Activated T-helper 1 cell treated with anti-CD3 and anti-CD28 coated beads, Interleukin-12 subunit alpha, Interleukin-12 subunit beta, Interleukin-2, Interleukin-4 antibody, amounts not matched to agents 30 ng/mL and 10 ng/mL and 1 ng/mL, durations not matched to agents 14 hours and 24 hours and 36 hours (primary cell): ENCODE measurements around the gene PMIS2. TPM values are rescaled to one million over a fixed set of nuclear protein-coding genes. Genes with fewer than 3 reads are reported as not detected.

Experiments used
- DNase-seq: peaks from one replicate; pipeline ENCODE4 v3.0.0; 2021; ENCODE audit warnings: low spot score
- H3K27ac Mint-ChIP-seq: one replicate; pipeline ENCODE4 v1.8.0; 2021; ENCODE audit warnings: mild to moderate bottlenecking, mixed read lengths
- H3K27me3 Mint-ChIP-seq: one replicate; pipeline ENCODE4 v1.8.0; 2022; ENCODE audit warnings: mild to moderate bottlenecking, moderate library complexity, mixed read lengths; ENCODE audit not compliant: insufficient read depth
- H3K36me3 Mint-ChIP-seq: one replicate; pipeline ENCODE4 v1.8.0; 2021; ENCODE audit warnings: low read depth, mixed read lengths
- H3K4me1 Mint-ChIP-seq: one replicate; pipeline ENCODE4 v1.8.0; 2021; ENCODE audit warnings: low read depth, mixed read lengths
- H3K4me3 Mint-ChIP-seq: one replicate; pipeline ENCODE4 v1.8.0; 2021; ENCODE audit warnings: mild to moderate bottlenecking, moderate library complexity, mixed read lengths
- H3K9me3 Mint-ChIP-seq: one replicate; pipeline ENCODE4 v1.8.0; 2021; ENCODE audit warnings: mixed read lengths
- intact Hi-C: fragments of 100-400 bp; cut with micrococcal nuclease; formaldehyde crosslinking; loops from one replicate; pipeline ENCODE4 v1.15.1; 2024
- total RNA-seq: library from RNA; stranded (reverse); gene quantifications from 2 replicates; pipeline ENCODE4 v1.2.3, GENCODE V29; 2022

The PMIS2 gene
- not detected in 2 replicates for total RNA-seq

DNA sequence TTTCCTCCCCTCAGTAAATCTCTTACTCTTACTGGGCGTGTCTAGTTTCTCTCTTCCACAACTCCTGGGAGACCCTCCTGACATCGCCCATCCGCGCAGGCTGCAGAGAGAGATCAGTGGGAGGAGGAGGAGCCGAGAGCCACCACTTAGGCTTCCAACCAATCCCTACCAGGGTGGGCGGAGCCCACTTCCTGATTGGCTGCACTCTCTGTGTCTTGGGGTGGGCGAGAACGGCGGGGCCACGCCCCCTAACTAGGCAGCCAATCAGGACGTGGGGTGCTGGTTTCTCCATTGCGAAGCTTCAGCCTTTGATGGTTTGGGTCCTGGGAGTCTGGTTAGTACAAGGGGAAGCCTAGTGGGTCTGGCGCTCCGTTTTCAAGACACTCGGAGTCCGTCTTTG, at the start of gene PMIS2:
TSS of gene PMIS2 (plus strand) at position 326 of the 400 bp plus-strand sequence. CDS start 87 bp downstream, outside the sequence.
- intact Hi-C loops: no loop called here
- no peak for DNase-seq
- Mint-ChIP-seq H3K27me3 (peaks cover 10% of the 10 kb centered on the region), H3K27ac (no peak within 1 kb of the TSS), H3K4me3 (no peak within 1 kb of the TSS), H3K4me1 (no peaks in the 10 kb centered on the region), H3K36me3 (no peaks in the 10 kb centered on the region), H3K9me3 (no peaks in the 10 kb centered on the region)

- intact Hi-C loops: no loop called here
- peaks cover 5% of the 10 kb centered on the region for H3K36me3 Mint-ChIP-seq
- H3K4me1 Mint-ChIP-seq: peaks cover 3% of the 10 kb centered on the region
- H3K4me3 Mint-ChIP-seq: no peak overlapping the region
- H3K27me3 Mint-ChIP-seq: peaks cover 3% of the 10 kb centered on the region
- DNase-seq: no peak
- no peaks in the 10 kb centered on the region for H3K9me3 Mint-ChIP-seq
- H3K27ac Mint-ChIP-seq: no peak overlapping the region
Observed at GRCh38 chr19:35539314-35539713, 46.7 kb upstream of the PMIS2 start.

- H3K4me1 Mint-ChIP-seq: peaks cover 8% of the 10 kb centered on the region
- no peak for DNase-seq
- H3K9me3 Mint-ChIP-seq: no peaks in the 10 kb centered on the region
- intact Hi-C loops: no loop called here
- H3K27ac Mint-ChIP-seq: no peak overlapping the region
- peaks cover 2% of the 10 kb centered on the region for H3K27me3 Mint-ChIP-seq
- H3K4me3 Mint-ChIP-seq: no peak overlapping the region
- peaks cover 5% of the 10 kb centered on the region for H3K36me3 Mint-ChIP-seq
Observed at GRCh38 chr19:35539850-35540249, 46.1 kb upstream of the PMIS2 start.

DNA sequence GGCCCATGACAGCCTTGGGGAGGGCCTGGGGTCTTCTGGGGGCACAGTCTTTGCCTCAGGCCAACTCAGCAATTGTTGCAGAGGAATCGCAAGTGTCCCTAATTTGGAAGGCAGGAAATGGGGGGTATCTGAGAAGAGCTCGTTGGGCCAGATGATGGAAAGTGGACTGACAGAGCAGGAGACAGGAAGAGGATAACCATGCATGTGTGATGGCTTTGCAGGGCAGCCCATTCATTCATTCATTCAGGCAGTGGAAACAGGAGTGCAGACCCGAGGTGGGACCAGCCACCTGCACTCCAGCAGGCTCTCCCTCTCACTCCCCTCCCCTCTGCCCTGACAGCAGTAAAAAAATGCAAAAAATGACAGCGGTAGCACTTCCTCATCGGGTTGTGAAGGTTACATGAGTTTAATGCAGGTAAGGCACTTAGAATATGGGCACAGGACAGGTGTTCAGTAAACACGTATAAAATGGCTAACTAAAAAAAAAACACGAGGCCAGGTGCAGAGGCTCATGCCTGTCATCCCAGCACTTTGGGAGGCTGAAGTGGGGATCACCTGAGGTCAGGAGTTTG, 45.5 kb upstream of the PMIS2 start:
- H3K27me3 Mint-ChIP-seq: peaks cover 2% of the 10 kb centered on the region
- H3K4me3 Mint-ChIP-seq: no peak overlapping the region
- no peak for DNase-seq
- no peak overlapping the region for H3K27ac Mint-ChIP-seq
- H3K4me1 Mint-ChIP-seq: peaks cover 9% of the 10 kb centered on the region
- intact Hi-C loops: no loop called here
- H3K9me3 Mint-ChIP-seq: no peaks in the 10 kb centered on the region
- H3K36me3 Mint-ChIP-seq: peaks cover 5% of the 10 kb centered on the region

DNA sequence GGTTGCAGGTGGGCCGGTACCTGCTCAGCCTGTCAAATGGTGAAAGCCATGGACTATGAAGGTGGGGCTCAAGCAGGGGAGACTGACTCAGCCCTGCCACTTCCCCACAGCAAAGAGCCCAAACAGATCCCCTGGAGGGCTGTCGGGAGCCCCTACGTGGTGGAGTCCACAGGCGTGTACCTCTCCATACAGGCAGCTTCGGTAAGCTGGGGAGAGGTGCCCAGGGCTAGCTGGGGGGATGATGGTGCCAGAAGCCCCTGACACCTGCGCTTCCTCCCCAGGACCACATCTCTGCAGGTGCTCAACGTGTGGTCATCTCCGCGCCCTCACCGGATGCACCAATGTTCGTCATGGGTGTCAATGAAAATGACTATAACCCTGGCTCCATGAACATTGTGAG, 43.8 kb upstream of the PMIS2 start:
- intact Hi-C loops: no loop called here
- Mint-ChIP-seq H3K27me3 (no peaks in the 10 kb centered on the region), H3K4me3 (no peak overlapping the region), H3K27ac (no peak overlapping the region), H3K9me3 (no peaks in the 10 kb centered on the region), H3K4me1 (peaks cover 23% of the 10 kb centered on the region), H3K36me3 (peaks cover 12% of the 10 kb centered on the region)
- DNase-seq: no peak

GRCh38 chr19:35543280-35544109, 42.5 kb upstream of the PMIS2 start:
- intact Hi-C loops: loop anchor here (2.0 kb wide), 1 partner anchor 101 kb away; no protein-coding TSS in a partner anchor
- no peak overlapping the region for H3K27ac Mint-ChIP-seq
- peaks cover 14% of the 10 kb centered on the region for H3K36me3 Mint-ChIP-seq
- no peaks in the 10 kb centered on the region for H3K9me3 Mint-ChIP-seq
- peak overlapping the region; percentile 19 for H3K4me3 Mint-ChIP-seq
- peaks cover 26% of the 10 kb centered on the region for H3K4me1 Mint-ChIP-seq
- H3K27me3 Mint-ChIP-seq: no peaks in the 10 kb centered on the region
- DNase-seq: no peak

- Mint-ChIP-seq H3K9me3 (no peaks in the 10 kb centered on the region), H3K36me3 (peaks cover 18% of the 10 kb centered on the region), H3K4me3 (peak overlapping the region; percentile 97), H3K4me1 (peaks cover 31% of the 10 kb centered on the region), H3K27ac (peak overlapping the region; percentile 78), H3K27me3 (no peaks in the 10 kb centered on the region)
- intact Hi-C loops: loop anchor here (2.0 kb wide), 1 partner anchor 101 kb away; no protein-coding TSS in a partner anchor
- no peak for DNase-seq
Observed at GRCh38 chr19:35544110-35544802, 41.7 kb upstream of the PMIS2 start.

DNA sequence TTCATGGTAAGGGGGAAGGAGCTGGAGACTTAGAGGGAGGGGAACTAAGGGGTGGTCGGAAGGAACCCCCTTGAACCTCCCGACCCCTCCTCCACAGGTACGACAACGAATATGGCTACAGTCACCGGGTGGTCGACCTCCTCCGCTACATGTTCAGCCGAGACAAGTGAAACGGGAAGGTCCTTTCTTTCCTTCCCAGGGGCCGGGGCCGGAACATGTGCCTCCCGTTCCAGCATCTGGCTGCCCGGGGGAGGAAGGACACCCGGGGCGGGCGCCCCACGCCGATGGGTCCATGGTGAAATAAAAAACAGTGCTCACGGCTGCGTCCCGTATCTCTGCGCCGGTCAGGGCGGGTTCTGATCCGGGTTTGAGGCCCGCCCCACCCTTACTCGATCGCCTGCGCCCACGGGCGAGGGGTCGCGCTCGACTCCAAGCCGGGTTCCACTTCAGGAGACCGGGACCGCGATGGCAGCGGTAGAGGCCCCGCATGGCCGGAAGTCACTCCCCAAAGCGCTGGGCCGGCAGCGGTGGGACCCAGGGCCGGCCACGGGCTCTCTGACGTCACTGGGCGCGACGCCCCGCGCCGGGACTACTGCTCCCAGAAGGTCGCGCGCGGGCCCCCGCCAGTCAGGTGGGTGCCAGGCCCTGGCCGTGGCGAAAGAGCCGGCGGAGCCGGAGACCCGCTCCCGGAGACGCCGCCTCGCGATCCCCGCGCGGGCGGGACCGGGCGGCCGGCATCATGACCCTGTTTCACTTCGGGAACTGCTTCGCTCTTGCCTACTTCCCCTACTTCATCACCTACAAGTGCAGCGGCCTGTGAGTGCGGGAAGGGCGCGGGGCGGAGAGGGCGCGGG, 40.7 kb upstream of the PMIS2 start, which contains the start of gene TMEM147:
TSS of gene TMEM147 (plus strand) at position 626 of the 854 bp plus-strand sequence. CDS start at position 740, 114 bp downstream.
- H3K36me3 Mint-ChIP-seq: peaks cover 19% of the 10 kb centered on the region
- peaks cover 34% of the 10 kb centered on the region for H3K4me1 Mint-ChIP-seq
- no peaks in the 10 kb centered on the region for H3K9me3 Mint-ChIP-seq
- H3K4me3 Mint-ChIP-seq: peak within 1 kb of the TSS; percentile 97
- peak within 1 kb of the TSS; percentile 91 for H3K27ac Mint-ChIP-seq
- intact Hi-C loops: loop anchor here (1.0 to 5.0 kb wide), 6 partner anchors 67 to 278 kb away; partner anchors contain the start of genes HAUS5, HSPB6, IGFLR1 and KMT2B
- peak; percentile 82 for DNase-seq
- no peaks in the 10 kb centered on the region for H3K27me3 Mint-ChIP-seq

GRCh38 chr19:35545855-35546381, 40.1 kb upstream of the PMIS2 start:
- intact Hi-C loops: loop anchor here (1.0 to 5.0 kb wide), 9 partner anchors 36 to 279 kb away; partner anchors contain the start of genes FFAR1, HAUS5, HSPB6 and IGFLR1
- peak overlapping the region; percentile 91 for H3K27ac Mint-ChIP-seq
- peak; percentile 56 for DNase-seq

GRCh38 chr19:35546532-35546931, 39.4 kb upstream of the PMIS2 start:
- H3K27me3 Mint-ChIP-seq: peaks cover 2% of the 10 kb centered on the region
- H3K4me1 Mint-ChIP-seq: peaks cover 34% of the 10 kb centered on the region
- no peak for DNase-seq
- H3K4me3 Mint-ChIP-seq: peak overlapping the region; percentile 97
- peaks cover 19% of the 10 kb centered on the region for H3K36me3 Mint-ChIP-seq
- intact Hi-C loops: loop anchor here (1.0 to 5.0 kb wide), 7 partner anchors 36 to 279 kb away; partner anchors contain the start of genes FFAR1, HSPB6, IGFLR1 and KMT2B
- H3K27ac Mint-ChIP-seq: peak overlapping the region; percentile 91
- no peaks in the 10 kb centered on the region for H3K9me3 Mint-ChIP-seq

More at GRCh38 chr19:35545855-35546381, 40.1 kb upstream of the PMIS2 start:
- Mint-ChIP-seq H3K4me1 (peaks cover 34% of the 10 kb centered on the region), H3K4me3 (peak overlapping the region; percentile 97), H3K27me3 (peaks cover under 1% of the 10 kb centered on the region), H3K36me3 (peaks cover 19% of the 10 kb centered on the region), H3K9me3 (no peaks in the 10 kb centered on the region)

DNA sequence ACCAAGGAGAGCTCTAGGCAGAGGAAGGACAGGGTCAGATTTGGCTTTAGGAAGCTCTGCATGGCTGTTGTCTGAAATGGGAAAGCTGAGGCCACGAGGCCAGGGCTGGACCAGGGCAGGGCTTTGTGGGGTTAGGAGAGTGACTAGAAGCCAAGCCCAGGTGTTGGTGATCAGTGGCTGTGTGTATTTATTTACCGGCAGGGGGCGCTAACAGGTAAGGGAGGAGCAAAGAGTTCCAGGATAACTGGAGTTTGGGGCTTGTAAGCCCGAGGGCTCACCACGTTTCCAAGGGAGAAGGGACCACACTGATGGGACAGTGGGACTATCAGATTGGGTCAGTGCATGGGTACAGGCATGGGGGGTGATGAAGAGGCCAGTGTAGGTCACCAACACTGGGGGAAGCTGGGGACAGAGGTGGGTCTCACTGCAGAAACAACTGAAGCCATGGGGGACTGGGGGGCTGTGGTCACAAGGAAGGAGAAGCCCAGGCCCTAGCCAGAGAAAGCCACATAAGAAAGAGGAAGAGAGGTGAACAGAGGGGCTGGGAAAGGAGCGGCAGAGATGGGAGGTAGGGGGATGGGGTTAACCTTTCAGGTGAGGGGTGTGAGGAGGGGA, 36.7 kb upstream of the PMIS2 start:
- peaks cover 31% of the 10 kb centered on the region for H3K4me1 Mint-ChIP-seq
- H3K27ac Mint-ChIP-seq: no peak overlapping the region
- H3K36me3 Mint-ChIP-seq: peaks cover 14% of the 10 kb centered on the region
- DNase-seq: peak; percentile 48
- intact Hi-C loops: loop anchor here (1.0 to 5.0 kb wide), 8 partner anchors 8 to 282 kb away; partner anchors contain the start of genes HSPB6, IGFLR1, KMT2B and PROSER3
- no peak overlapping the region for H3K4me3 Mint-ChIP-seq
- H3K27me3 Mint-ChIP-seq: peaks cover 4% of the 10 kb centered on the region
- H3K9me3 Mint-ChIP-seq: no peaks in the 10 kb centered on the region
